HepG2 (cell line): Measurements from ENCODE around the gene C1orf21. TPM values are rescaled to one million over a fixed set of nuclear protein-coding genes. Genes with fewer than 3 reads are reported as not detected.

Experiments
- ATAC-seq: fragments of 200-7000 bp; cut with Tn5 transposase; 3 replicates; pipeline ENCODE4 v1.9.1; 2020; ENCODE audit warnings: mild to moderate bottlenecking, moderate library complexity
- BruUV-seq: library from RNA; stranded (reverse); fragments of 400-500 nt; replicated peaks from 2 replicates; lab custom pipeline; 2021; lab: Mats Ljungman, UMichigan
- CTCF ChIA-PET: fragments of 300-600 bp; formaldehyde crosslinking; extraction: SDS; loops from one replicate; lab custom pipeline; 2021; ENCODE audit warnings: low total read pairs, inconsistent platforms, low intra/inter-chr PET ratio; lab: Yijun Ruan, JAX
- POLR2A ChIA-PET: fragments of 350-600 bp; sonication (Branson Sonifier 250); formaldehyde crosslinking; loops from one replicate; lab custom pipeline; 2020; ENCODE audit warnings: antibody characterized with exemption, inconsistent platforms; lab: Yijun Ruan, JAX
- DNase-seq: peaks from one replicate; pipeline ENCODE4 v3.0.0-alpha.2; 2015; ENCODE audit warnings: low spot score
- FAIRE-seq: peaks from 3 replicates; lab custom pipeline; 2011; peaks lifted over from hg19 to GRCh38; lab: Jason Lieb, UNC
- H2AFZ ChIP-seq: one replicate; pipeline ENCODE4 v1.6.1; 2011; ENCODE audit warnings: low read length, inconsistent platforms
- H3K27ac ChIP-seq: fragments of 300-600 bp; 3 replicates; pipeline ENCODE4 v1.8.0; 2011; ENCODE audit warnings: mixed run types, mild to moderate bottlenecking, mixed read lengths, low read length, inconsistent platforms; ENCODE audit not compliant: insufficient read depth; ENCODE audit errors: extremely low read length
- H3K27me3 ChIP-seq, 2 experiments: fragments of 200-600 bp in 1 of 2; 2 replicates in 1 of 2; 3 replicates in 1 of 2; pipeline versions ENCODE4 v1.6.0 to v1.8.0; 2011; ENCODE audit warnings: low read length in 2 of 2, mild to moderate bottlenecking in 2 of 2, moderate library complexity in 2 of 2, inconsistent platforms in 1 of 2; ENCODE audit not compliant: insufficient read depth in 2 of 2, control insufficient read depth in 1 of 2
- H3K36me3 ChIP-seq, 2 experiments: fragments of 200-600 bp in 1 of 2; replicated peaks in 1 of 2; 2 replicates in 1 of 2; 3 replicates in 1 of 2; pipeline versions ENCODE4 v1.5.1 to v1.8.0; 2011; ENCODE audit warnings: low read length in 2 of 2, inconsistent platforms in 1 of 2; ENCODE audit not compliant: insufficient read depth in 2 of 2, control insufficient read depth in 1 of 2
- H3K4me1 ChIP-seq: 2 replicates; pipeline ENCODE4 v1.5.1; 2012; ENCODE audit warnings: low read length, inconsistent platforms; ENCODE audit not compliant: insufficient read depth
- H3K4me2 ChIP-seq: 2 replicates; pipeline ENCODE4 v1.6.0; 2011; ENCODE audit warnings: low read depth, low read length, inconsistent platforms
- H3K4me3 ChIP-seq, 3 experiments: fragments of 200-600 bp in 1 of 3; sonication (generic), shearing (Covaris generic) in 1 of 3; replicated peaks in 1 of 3; 2 replicates each; pipeline ENCODE4 v1.5.1; 2011 to 2016; ENCODE audit warnings: low read length in 3 of 3, inconsistent platforms in 2 of 3, low read depth in 2 of 3, mild to moderate bottlenecking in 2 of 3, control low read depth in 1 of 3, mixed read lengths in 1 of 3; ENCODE audit not compliant: insufficient read depth in 1 of 3
- H3K79me2 ChIP-seq: one replicate; pipeline ENCODE4 v1.6.1; 2011; ENCODE audit warnings: low read length, inconsistent platforms; ENCODE audit not compliant: insufficient read depth
- H3K9ac ChIP-seq: 2 replicates; pipeline ENCODE4 v1.6.0; 2011; ENCODE audit warnings: mild to moderate bottlenecking, low read depth, low read length, inconsistent platforms; ENCODE audit not compliant: insufficient read depth
- H3K9me3 ChIP-seq: 2 replicates; pipeline ENCODE4 v1.5.1; 2012; ENCODE audit warnings: mild to moderate bottlenecking, low read length
- H4K20me1 ChIP-seq: 2 replicates; pipeline ENCODE4 v1.6.0; 2011; ENCODE audit warnings: inconsistent platforms, mild to moderate bottlenecking, low read length, moderate library complexity; ENCODE audit not compliant: insufficient read depth
- EZH2 ChIP-seq: conservative IDR thresholded peaks from 2 replicates; pipeline ENCODE4 v1.6.1; 2012; ENCODE audit warnings: mild to moderate bottlenecking, low read depth, low read length, moderate library complexity
- GFI1 ChIP-seq: sonication (generic); formaldehyde crosslinking; IDR thresholded peaks from 2 replicates; pipeline ENCODE4 v1.5.0; 2020; ENCODE audit warnings: missing genetic modification reagents, mild to moderate bottlenecking, borderline replicate concordance
- MEIS1 ChIP-seq: sonication (generic); formaldehyde crosslinking; IDR thresholded peaks from 2 replicates; pipeline ENCODE4 v1.9.0; 2021; ENCODE audit warnings: mild to moderate bottlenecking, missing genetic modification reagents, moderate library complexity, borderline replicate concordance
- MTA1 ChIP-seq: sonication (generic); formaldehyde crosslinking; IDR thresholded peaks from 2 replicates; pipeline ENCODE4 v1.4.0; 2020; ENCODE audit warnings: missing genetic modification reagents, mild to moderate bottlenecking, borderline replicate concordance
- SAP130 ChIP-seq: IDR thresholded peaks from 2 replicates; pipeline ENCODE4 v1.6.1; 2016; ENCODE audit warnings: low read depth
- SMAD3 ChIP-seq: sonication (generic); formaldehyde crosslinking; IDR thresholded peaks from 2 replicates; pipeline ENCODE4 v1.4.0; 2020; ENCODE audit warnings: missing genetic modification reagents
- U2AF2 ChIP-seq: fragments of 200-400 bp; formaldehyde crosslinking; IDR thresholded peaks from 2 replicates; pipeline ENCODE4 v1.6.1; 2017; ENCODE audit warnings: low read depth, mild to moderate bottlenecking, low read length
- XRCC5 ChIP-seq: fragments of 200-400 bp; formaldehyde crosslinking; optimal IDR thresholded peaks from 2 replicates; pipeline ENCODE3; 2017; ENCODE audit warnings: mild to moderate bottlenecking, low read length
- ZFY ChIP-seq: sonication (generic); formaldehyde crosslinking; IDR thresholded peaks from 2 replicates; pipeline ENCODE4 v1.4.0; 2020; ENCODE audit warnings: missing genetic modification reagents
- WGBS: methylation state at CpG from one replicate; pipeline ENCODE4 v1.1.6; 2017; ENCODE audit warnings: low lambda C conversion rate; 5-methylcytosine and 5-hydroxymethylcytosine counted together
- in situ Hi-C: cut with HindIII; loops from 2 replicates; pipeline ENCODE4 v1.10.0; 2017; ENCODE audit warnings: low pct_unique_long_range_greater_than_20kb; ENCODE audit not compliant: extremely low pct_ligation_motif_present
- intact Hi-C: fragments of 100-400 bp; cut with micrococcal nuclease; formaldehyde crosslinking; loops from one replicate; pipeline ENCODE4 v1.10.0; 2022; ENCODE audit not compliant: unreplicated experiment
- polyA plus RNA-seq, 8 experiments: library from polyadenylated mRNA; depleted of rRNA in 3 of 8; stranded (reverse) in 7 of 8; unstranded in 1 of 8; fragments of >200 nt; fragmentation: Illumina TruSeq in 4 of 8; extraction: Trizol in 4 of 8; gene quantifications; 2 replicates each; pipeline versions ENCODE4 v1.2.1 to v1.2.3, GENCODE V29; 2011 to 2016; ENCODE audit warnings: low read depth in 4 of 8, missing spikeins in 1 of 8, mixed read lengths in 1 of 8; ENCODE audit not compliant: insufficient read depth in 1 of 8
- total RNA-seq, 5 experiments: library from RNA; depleted of rRNA; stranded (reverse); fragments of >200 nt; fragmentation: Illumina TruSeq; extraction: Trizol; gene quantifications; 2 replicates each; pipeline ENCODE4 v1.2.3, GENCODE V29; 2016; ENCODE audit warnings: low read depth in 1 of 5
- TF ChIP-seq, protein P1 (sequence below): IDR thresholded peaks from 2 replicates; pipeline ENCODE4 v1.4.0; 2020; ENCODE audit warnings: mild to moderate bottlenecking, missing genetic modification reagents
- TF ChIP-seq, protein P2 (sequence below): sonication (generic); formaldehyde crosslinking; IDR thresholded peaks from 2 replicates; pipeline ENCODE4 v1.8.0; 2022; ENCODE audit warnings: mild to moderate bottlenecking, missing genetic modification reagents

C1orf21 gene
- total and polyA plus RNA-seq, 2 of the 13 experiments (the other 11 are each of a cell fraction or from before 2014, with no cell fraction given): not detected

DNA sequence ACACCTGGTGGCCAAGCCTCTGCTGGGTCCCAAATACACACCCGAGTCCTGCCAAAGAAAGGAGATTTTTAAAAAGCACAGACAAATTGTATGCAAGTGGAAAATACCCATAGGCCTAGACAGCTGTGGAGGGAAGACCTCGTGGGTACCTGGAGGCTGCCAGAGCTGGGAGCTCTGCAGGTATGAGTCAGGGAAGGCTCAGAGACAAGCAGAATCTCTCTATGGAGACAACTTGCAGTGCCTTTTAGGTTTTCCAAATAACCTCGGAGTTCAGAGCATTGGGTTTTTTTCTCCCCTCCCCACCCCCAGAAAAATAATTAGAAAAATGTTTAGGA is 240.1 kb downstream of the C1orf21 start:
- Histone ChIP-seq H4K20me1 (no peaks in the 10 kb centered on the region), H3K27ac (no peak overlapping the region), H3K4me1 (no peaks in the 10 kb centered on the region), H3K4me3 (no peak overlapping the region), H3K9ac (no peak overlapping the region), H3K9me3 (no peaks in the 10 kb centered on the region), H3K4me2 (no peak overlapping the region), H2AFZ (no peak overlapping the region), H3K79me2 (no peaks in the 10 kb centered on the region), H3K27me3 (peaks cover 1 to 29% of the 10 kb centered on the region in 2 experiments; a peak in 4 of 5 replicates), H3K36me3 (no peaks in the 10 kb centered on the region)
- CTCF ChIA-PET: no interaction called here
- intact Hi-C loops (no loop called here), in situ Hi-C loops (no loop called here)
- TF ChIP-seq MEIS1 (CRISPR knock-in tag): no peak
- TF ChIP-seq SAP130: no peak
- TF ChIP-seq, protein P1, sequence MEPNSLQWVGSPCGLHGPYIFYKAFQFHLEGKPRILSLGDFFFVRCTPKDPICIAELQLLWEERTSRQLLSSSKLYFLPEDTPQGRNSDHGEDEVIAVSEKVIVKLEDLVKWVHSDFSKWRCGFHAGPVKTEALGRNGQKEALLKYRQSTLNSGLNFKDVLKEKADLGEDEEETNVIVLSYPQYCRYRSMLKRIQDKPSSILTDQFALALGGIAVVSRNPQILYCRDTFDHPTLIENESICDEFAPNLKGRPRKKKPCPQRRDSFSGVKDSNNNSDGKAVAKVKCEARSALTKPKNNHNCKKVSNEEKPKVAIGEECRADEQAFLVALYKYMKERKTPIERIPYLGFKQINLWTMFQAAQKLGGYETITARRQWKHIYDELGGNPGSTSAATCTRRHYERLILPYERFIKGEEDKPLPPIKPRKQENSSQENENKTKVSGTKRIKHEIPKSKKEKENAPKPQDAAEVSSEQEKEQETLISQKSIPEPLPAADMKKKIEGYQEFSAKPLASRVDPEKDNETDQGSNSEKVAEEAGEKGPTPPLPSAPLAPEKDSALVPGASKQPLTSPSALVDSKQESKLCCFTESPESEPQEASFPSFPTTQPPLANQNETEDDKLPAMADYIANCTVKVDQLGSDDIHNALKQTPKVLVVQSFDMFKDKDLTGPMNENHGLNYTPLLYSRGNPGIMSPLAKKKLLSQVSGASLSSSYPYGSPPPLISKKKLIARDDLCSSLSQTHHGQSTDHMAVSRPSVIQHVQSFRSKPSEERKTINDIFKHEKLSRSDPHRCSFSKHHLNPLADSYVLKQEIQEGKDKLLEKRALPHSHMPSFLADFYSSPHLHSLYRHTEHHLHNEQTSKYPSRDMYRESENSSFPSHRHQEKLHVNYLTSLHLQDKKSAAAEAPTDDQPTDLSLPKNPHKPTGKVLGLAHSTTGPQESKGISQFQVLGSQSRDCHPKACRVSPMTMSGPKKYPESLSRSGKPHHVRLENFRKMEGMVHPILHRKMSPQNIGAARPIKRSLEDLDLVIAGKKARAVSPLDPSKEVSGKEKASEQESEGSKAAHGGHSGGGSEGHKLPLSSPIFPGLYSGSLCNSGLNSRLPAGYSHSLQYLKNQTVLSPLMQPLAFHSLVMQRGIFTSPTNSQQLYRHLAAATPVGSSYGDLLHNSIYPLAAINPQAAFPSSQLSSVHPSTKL (CRISPR knock-in tag): no peak
- no peak for TF ChIP-seq XRCC5
- no peak for TF ChIP-seq SMAD3 (CRISPR knock-in tag)
- no peak for TF ChIP-seq GFI1 (CRISPR knock-in tag)
- TF ChIP-seq ZFY: no peak
- no peak for TF ChIP-seq MTA1
- TF ChIP-seq U2AF2: no peak
- no peak for TF ChIP-seq EZH2
- TF ChIP-seq, protein P2, sequence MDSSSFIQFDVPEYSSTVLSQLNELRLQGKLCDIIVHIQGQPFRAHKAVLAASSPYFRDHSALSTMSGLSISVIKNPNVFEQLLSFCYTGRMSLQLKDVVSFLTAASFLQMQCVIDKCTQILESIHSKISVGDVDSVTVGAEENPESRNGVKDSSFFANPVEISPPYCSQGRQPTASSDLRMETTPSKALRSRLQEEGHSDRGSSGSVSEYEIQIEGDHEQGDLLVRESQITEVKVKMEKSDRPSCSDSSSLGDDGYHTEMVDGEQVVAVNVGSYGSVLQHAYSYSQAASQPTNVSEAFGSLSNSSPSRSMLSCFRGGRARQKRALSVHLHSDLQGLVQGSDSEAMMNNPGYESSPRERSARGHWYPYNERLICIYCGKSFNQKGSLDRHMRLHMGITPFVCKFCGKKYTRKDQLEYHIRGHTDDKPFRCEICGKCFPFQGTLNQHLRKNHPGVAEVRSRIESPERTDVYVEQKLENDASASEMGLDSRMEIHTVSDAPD: no peak
- WGBS: 0% methylated on average over 2 of the region's 3 CpGs
- no TSS peak for BruUV-seq
- ATAC-seq (no peak), DNase-seq (no peak), FAIRE-seq (no peak)
- POLR2A ChIA-PET: no interaction called here
